ENCODE measurements around the gene RFC3.

RFC3 gene

DNA sequence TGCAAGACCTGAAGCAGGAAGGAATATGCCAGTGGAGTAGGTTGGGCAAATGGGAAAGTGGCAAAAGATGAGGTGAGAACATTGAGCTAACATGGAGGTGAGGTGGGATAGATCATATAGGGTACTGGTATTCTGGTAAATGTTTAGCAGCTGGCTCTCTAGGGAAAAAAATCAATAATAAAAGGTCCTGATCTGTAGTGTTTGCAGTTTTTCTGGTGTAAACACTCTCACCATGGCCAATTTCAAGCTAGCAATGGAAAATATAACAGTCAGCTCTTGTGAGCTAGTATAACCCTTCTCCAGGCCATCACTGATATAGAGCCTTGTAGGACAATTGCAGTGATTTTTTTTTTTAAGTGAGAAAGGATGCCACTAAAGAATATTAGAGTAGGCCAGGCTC, 31.3 kb downstream of the RFC3 start:
- Histone ChIP-seq H3K4me2 (ENCODE audit: low read depth, low read length, poor library complexity, severe bottlenecking) (no peak overlapping the region), H3K9ac (ENCODE audit: low read depth, low read length, poor library complexity, severe bottlenecking) (no peak overlapping the region), H3K27me3 (ENCODE audit: insufficient read depth, low read length, poor library complexity, severe bottlenecking) (no peaks in the 10 kb centered on the region), H3K4me3 (ENCODE audit: low read length, poor library complexity, severe bottlenecking) (no peak overlapping the region), H2AFZ (ENCODE audit: low read length) (no peak overlapping the region), H3K9me2 (replicated peaks; ENCODE audit: low read depth, low read length) (no peaks in the 10 kb centered on the region), H4K20me1 (ENCODE audit: insufficient read depth, low read length, poor library complexity, severe bottlenecking) (no peaks in the 10 kb centered on the region), H3F3A (ENCODE audit: low read depth) (no peaks in the 10 kb centered on the region), H3K9me3 (ENCODE audit: insufficient read depth, low read depth, low read length) (no peaks in the 10 kb centered on the region), H3K36me3 (ENCODE audit: insufficient read depth, low read length) (peaks cover 9% of the 10 kb centered on the region; the same call in 1 of the 2 replicates), H3K79me2 (ENCODE audit: insufficient read depth, low read length) (no peaks in the 10 kb centered on the region), H3K4me1 (ENCODE audit: insufficient read depth, low read length, poor library complexity, severe bottlenecking) (no peaks in the 10 kb centered on the region)
- TF ChIP-seq EZH2phosphoT487 (IDR thresholded peaks at IDR 0.05; ENCODE audit: borderline replicate concordance) (no peak), CTCF (conservative IDR thresholded peaks at IDR 0.05; ENCODE audit: low read length) (no peak)

- TF ChIP-seq EZH2phosphoT487 (IDR thresholded peaks at IDR 0.05; ENCODE audit: borderline replicate concordance) (no peak), CTCF (conservative IDR thresholded peaks at IDR 0.05; ENCODE audit: low read length) (no peak)
- H2AFZ ChIP-seq (ENCODE audit: low read length), result no peak overlapping the region
- H3K4me1 ChIP-seq (ENCODE audit: insufficient read depth, low read length, poor library complexity, severe bottlenecking), result no peaks in the 10 kb centered on the region
- H3K9me3 ChIP-seq (ENCODE audit: insufficient read depth, low read depth, low read length), result no peaks in the 10 kb centered on the region
- H3K4me2 ChIP-seq (ENCODE audit: low read depth, low read length, poor library complexity, severe bottlenecking), result no peak overlapping the region
- H3K36me3 ChIP-seq (ENCODE audit: insufficient read depth, low read length), result no peaks in the 10 kb centered on the region
- no peaks in the 10 kb centered on the region for H3F3A ChIP-seq (ENCODE audit: low read depth)
- H3K4me3 ChIP-seq (ENCODE audit: low read length, poor library complexity, severe bottlenecking), result no peak overlapping the region
- H3K27me3 ChIP-seq (ENCODE audit: insufficient read depth, low read length, poor library complexity, severe bottlenecking), result no peaks in the 10 kb centered on the region
- no peaks in the 10 kb centered on the region for H3K9me2 ChIP-seq (replicated peaks; ENCODE audit: low read depth, low read length)
- H3K79me2 ChIP-seq (ENCODE audit: insufficient read depth, low read length), result no peaks in the 10 kb centered on the region
- H4K20me1 ChIP-seq (ENCODE audit: insufficient read depth, low read length, poor library complexity, severe bottlenecking), result no peaks in the 10 kb centered on the region
- no peak overlapping the region for H3K9ac ChIP-seq (ENCODE audit: low read depth, low read length, poor library complexity, severe bottlenecking)
These were observed 37.5 kb downstream of the RFC3 start for GRCh38 chr13:33855371-33855895.

- H3K9me2 ChIP-seq (replicated peaks; ENCODE audit: low read depth, low read length), result no peaks in the 10 kb centered on the region
- TF ChIP-seq CTCF (conservative IDR thresholded peaks at IDR 0.05; ENCODE audit: low read length) (no peak), EZH2phosphoT487 (IDR thresholded peaks at IDR 0.05; ENCODE audit: borderline replicate concordance) (no peak)
- no peaks in the 10 kb centered on the region for H3K36me3 ChIP-seq (ENCODE audit: insufficient read depth, low read length)
- no peak overlapping the region for H3K9ac ChIP-seq (ENCODE audit: low read depth, low read length, poor library complexity, severe bottlenecking)
- no peaks in the 10 kb centered on the region for H3K79me2 ChIP-seq (ENCODE audit: insufficient read depth, low read length)
- H2AFZ ChIP-seq (ENCODE audit: low read length), result no peak overlapping the region
- no peaks in the 10 kb centered on the region for H3K27me3 ChIP-seq (ENCODE audit: insufficient read depth, low read length, poor library complexity, severe bottlenecking)
- no peak overlapping the region for H3K4me2 ChIP-seq (ENCODE audit: low read depth, low read length, poor library complexity, severe bottlenecking)
- H3F3A ChIP-seq (ENCODE audit: low read depth), result no peaks in the 10 kb centered on the region
- H4K20me1 ChIP-seq (ENCODE audit: insufficient read depth, low read length, poor library complexity, severe bottlenecking), result no peaks in the 10 kb centered on the region
- H3K4me3 ChIP-seq (ENCODE audit: low read length, poor library complexity, severe bottlenecking), result no peak overlapping the region
- H3K4me1 ChIP-seq (ENCODE audit: insufficient read depth, low read length, poor library complexity, severe bottlenecking), result no peaks in the 10 kb centered on the region
- H3K9me3 ChIP-seq (ENCODE audit: insufficient read depth, low read depth, low read length), result no peaks in the 10 kb centered on the region
These were observed 41.8 kb downstream of the RFC3 start for GRCh38 chr13:33859691-33860303.

Data from Loucy (cell line).